HFFc6 (cell line): ENCODE results near the gene AHCY. TPM values are rescaled to one million over a fixed set of nuclear protein-coding genes. Genes with fewer than 3 reads are reported as not detected.
"Not testable (repeated sequence)": the region's sequence is repeated elsewhere in the genome, so short reads cannot be mapped to it uniquely, and the experiment has no call there.

Source experiments
- DNase-seq: peaks from one replicate; pipeline ENCODE4 v3.0.0-alpha.2; 2018
- H3K27ac Mint-ChIP-seq: 2 replicates; pipeline ENCODE4 v1.8.0; 2020; ENCODE audit warnings: mild to moderate bottlenecking, mixed read lengths
- H3K27me3 Mint-ChIP-seq: 2 replicates; pipeline ENCODE4 v1.8.0; 2021; ENCODE audit warnings: mild to moderate bottlenecking, moderate library complexity, mixed read lengths; ENCODE audit not compliant: insufficient read depth
- H3K36me3 Mint-ChIP-seq: 2 replicates; pipeline ENCODE4 v1.8.0; 2021; ENCODE audit warnings: low read depth, mixed read lengths
- H3K4me1 Mint-ChIP-seq: 2 replicates; pipeline ENCODE4 v1.8.0; 2020; ENCODE audit warnings: low read depth, mixed read lengths
- H3K4me3 Mint-ChIP-seq: 2 replicates; pipeline ENCODE4 v1.8.0; 2020; ENCODE audit warnings: mild to moderate bottlenecking, moderate library complexity, mixed read lengths
- H3K9me3 Mint-ChIP-seq: 2 replicates; pipeline ENCODE4 v1.8.0; 2020; ENCODE audit warnings: mild to moderate bottlenecking, mixed read lengths
- CTCF ChIP-seq: fragments of 200-600 bp; sonication (generic); IDR thresholded peaks from 2 replicates; pipeline ENCODE4 v1.5.0; 2021; ENCODE audit warnings: antibody characterized with exemption, mild to moderate bottlenecking
- total RNA-seq, 6 experiments: library from RNA; stranded (reverse); fragmentation: NEBNext Ultra II Directional; extraction: Animal tissue kit (Norgen Biotek cat#: 25700); gene quantifications; 2 replicates in 1 of 6; 3 replicates in 5 of 6; pipeline ENCODE4 v1.2.3, GENCODE V29; 2021

Gene AHCY
- total RNA-seq, 6 experiments from 2014 or later: 104 to 150 (median 109) TPM

GRCh38 chr20:34290471-34290870 is 12.7 kb downstream of the AHCY start:
- TF ChIP-seq CTCF: no peak
- DNase-seq: no peak
- Mint-ChIP-seq H3K36me3 (peaks cover 33% of the 10 kb centered on the region), H3K9me3 (no peaks in the 10 kb centered on the region), H3K27ac (no peak overlapping the region), H3K27me3 (peaks cover 3% of the 10 kb centered on the region), H3K4me1 (no peaks in the 10 kb centered on the region), H3K4me3 (no peak overlapping the region)

GRCh38 chr20:34287500-34287899 is 15.7 kb downstream of the AHCY start:
- H3K4me3 Mint-ChIP-seq, H3K9me3 Mint-ChIP-seq, H3K27ac Mint-ChIP-seq, H3K4me1 Mint-ChIP-seq, H3K27me3 Mint-ChIP-seq, DNase-seq: not testable (repeated sequence)
- peaks cover 29% of the 10 kb centered on the region for H3K36me3 Mint-ChIP-seq

- no peak for DNase-seq
- no peak overlapping the region for H3K4me3 Mint-ChIP-seq
- no peaks in the 10 kb centered on the region for H3K4me1 Mint-ChIP-seq
- H3K9me3 Mint-ChIP-seq: no peaks in the 10 kb centered on the region
- H3K27me3 Mint-ChIP-seq: peaks cover 1% of the 10 kb centered on the region
- no peak overlapping the region for H3K27ac Mint-ChIP-seq
- H3K36me3 Mint-ChIP-seq: peaks cover 30% of the 10 kb centered on the region
- TF ChIP-seq CTCF: no peak
Observed at GRCh38 chr20:34285450-34285849, 17.7 kb downstream of the AHCY start.

GRCh38 chr20:34283844-34284243 is 19.3 kb downstream of the AHCY start:
- DNase-seq: no peak
- Mint-ChIP-seq H3K27me3 (peaks cover 1% of the 10 kb centered on the region), H3K9me3 (no peaks in the 10 kb centered on the region), H3K4me1 (no peaks in the 10 kb centered on the region), H3K4me3 (no peak overlapping the region), H3K36me3 (peaks cover 36% of the 10 kb centered on the region), H3K27ac (no peak overlapping the region)
- TF ChIP-seq CTCF: no peak

GRCh38 chr20:34282041-34282440 is 21.1 kb downstream of the AHCY start:
- Mint-ChIP-seq H3K4me3 (no peak overlapping the region), H3K36me3 (peaks cover 36% of the 10 kb centered on the region)

GRCh38 chr20:34281177-34281576 is 22.0 kb downstream of the AHCY start:
- H3K27ac Mint-ChIP-seq: no peak overlapping the region
- peaks cover 33% of the 10 kb centered on the region for H3K36me3 Mint-ChIP-seq
- TF ChIP-seq CTCF: no peak
- no peak overlapping the region for H3K4me3 Mint-ChIP-seq
- H3K4me1 Mint-ChIP-seq: no peaks in the 10 kb centered on the region
- no peaks in the 10 kb centered on the region; the same call in none of the 2 replicates for H3K27me3 Mint-ChIP-seq
- no peak for DNase-seq
- no peaks in the 10 kb centered on the region for H3K9me3 Mint-ChIP-seq

More at GRCh38 chr20:34282041-34282440, 21.1 kb downstream of the AHCY start:
- Mint-ChIP-seq H3K27me3 (no peaks in the 10 kb centered on the region; the same call in none of the 2 replicates), H3K4me1 (no peaks in the 10 kb centered on the region), H3K27ac (no peak overlapping the region), H3K9me3 (no peaks in the 10 kb centered on the region)
- no peak for DNase-seq
- no peak for TF ChIP-seq CTCF
